Right atrium auricular region (tissue), 2 donors: ENCODE results near the gene COL12A1. TPM values are rescaled to one million over a fixed set of nuclear protein-coding genes. Genes with fewer than 3 reads are reported as not detected.

Experiments used
- DNase-seq: peaks from one replicate; pipeline ENCODE4 v3.0.0-alpha.2; 2019; ENCODE audit warnings: low spot score
- H3K27ac ChIP-seq, 2 donors: fragments of 200-600 bp; sonication (generic); 1 replicate in 1 of 2; 2 replicates in 1 of 2; pipeline ENCODE4 v1.5.1; 2016 to 2019
- H3K27me3 ChIP-seq, 2 donors: fragments of 200-600 bp; sonication (generic); one replicate each; pipeline versions ENCODE4 v1.5.1 to v1.6.0; 2017 to 2019
- H3K36me3 ChIP-seq: fragments of 200-600 bp; sonication (generic); one replicate; pipeline ENCODE4 v1.5.1; 2016
- H3K4me1 ChIP-seq, 2 donors: fragments of 200-600 bp; sonication (generic); one replicate each; pipeline versions ENCODE4 v1.5.1 to v1.6.0; 2017 to 2019
- H3K4me3 ChIP-seq, 2 donors: fragments of 200-600 bp; sonication (generic); 1 replicate in 1 of 2; 2 replicates in 1 of 2; pipeline ENCODE4 v1.5.1; 2017 to 2019; ENCODE audit warnings: mild to moderate bottlenecking in 1 of 2, moderate library complexity in 1 of 2
- H3K9me3 ChIP-seq, 2 donors: fragments of 200-600 bp; sonication (generic); one replicate each; pipeline ENCODE4 v1.5.1; 2019
- total RNA-seq, 2 donors: library from RNA; depleted of rRNA; stranded (reverse); fragments of >200 nt; gene quantifications; one replicate each; pipeline ENCODE4 v1.1.0, GENCODE V29; 2016
- TF ChIP-seq, protein P1 (sequence below), 2 donors: fragments of 200-600 bp; sonication (generic); IDR thresholded peaks; one replicate each; pipeline ENCODE4 v1.5.1; 2019; ENCODE audit warnings: antibody characterized with exemption in 2 of 2

Gene COL12A1
- total RNA-seq, 2 donors from 2014 or later: 28.6 to 29.7 TPM

DNA sequence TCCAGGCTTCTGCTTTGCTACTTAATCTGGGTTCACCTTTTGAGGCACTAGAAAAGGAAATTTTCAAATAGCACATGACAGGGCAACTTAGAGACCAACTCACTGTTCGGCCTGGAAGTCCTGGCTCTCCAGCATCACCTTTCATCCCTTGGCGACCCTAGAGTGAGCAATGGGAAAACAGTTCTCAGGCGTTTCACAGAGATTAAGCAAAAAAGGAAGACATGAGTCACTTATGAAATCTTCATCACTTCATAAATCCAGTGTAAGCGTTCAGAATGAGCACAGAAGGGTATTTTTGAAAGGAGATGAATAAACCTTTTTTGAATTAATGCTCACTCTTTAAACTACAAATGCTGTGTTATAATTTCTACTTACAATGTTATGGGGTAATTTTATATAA lies 104.0 kb downstream of the COL12A1 start:
- H3K27me3 ChIP-seq: no peaks in the 10 kb centered on the region
- no peak for DNase-seq
- peaks cover 0 to 12% of the 10 kb centered on the region in 2 donors for H3K4me1 ChIP-seq
- H3K4me3 ChIP-seq: no peak overlapping the region
- no peak overlapping the region for H3K27ac ChIP-seq
- TF ChIP-seq, protein P1, sequence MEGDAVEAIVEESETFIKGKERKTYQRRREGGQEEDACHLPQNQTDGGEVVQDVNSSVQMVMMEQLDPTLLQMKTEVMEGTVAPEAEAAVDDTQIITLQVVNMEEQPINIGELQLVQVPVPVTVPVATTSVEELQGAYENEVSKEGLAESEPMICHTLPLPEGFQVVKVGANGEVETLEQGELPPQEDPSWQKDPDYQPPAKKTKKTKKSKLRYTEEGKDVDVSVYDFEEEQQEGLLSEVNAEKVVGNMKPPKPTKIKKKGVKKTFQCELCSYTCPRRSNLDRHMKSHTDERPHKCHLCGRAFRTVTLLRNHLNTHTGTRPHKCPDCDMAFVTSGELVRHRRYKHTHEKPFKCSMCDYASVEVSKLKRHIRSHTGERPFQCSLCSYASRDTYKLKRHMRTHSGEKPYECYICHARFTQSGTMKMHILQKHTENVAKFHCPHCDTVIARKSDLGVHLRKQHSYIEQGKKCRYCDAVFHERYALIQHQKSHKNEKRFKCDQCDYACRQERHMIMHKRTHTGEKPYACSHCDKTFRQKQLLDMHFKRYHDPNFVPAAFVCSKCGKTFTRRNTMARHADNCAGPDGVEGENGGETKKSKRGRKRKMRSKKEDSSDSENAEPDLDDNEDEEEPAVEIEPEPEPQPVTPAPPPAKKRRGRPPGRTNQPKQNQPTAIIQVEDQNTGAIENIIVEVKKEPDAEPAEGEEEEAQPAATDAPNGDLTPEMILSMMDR (IDR thresholded peaks at IDR 0.05): no peak
- no peaks in the 10 kb centered on the region for H3K9me3 ChIP-seq
- H3K36me3 ChIP-seq: no peaks in the 10 kb centered on the region

GRCh38 chr6:75098709-75099108 lies 107.1 kb downstream of the COL12A1 start:
- H3K9me3 ChIP-seq: no peaks in the 10 kb centered on the region
- H3K4me1 ChIP-seq: peaks cover 0 to 12% of the 10 kb centered on the region in 2 donors
- H3K36me3 ChIP-seq: no peaks in the 10 kb centered on the region
- H3K27me3 ChIP-seq: no peaks in the 10 kb centered on the region
- no peak overlapping the region for H3K4me3 ChIP-seq
- TF ChIP-seq, protein P1 (IDR thresholded peaks at IDR 0.05): no peak
- peak; percentile 78 for DNase-seq
- H3K27ac ChIP-seq: peak overlapping the region; percentile 27 to 28

DNA sequence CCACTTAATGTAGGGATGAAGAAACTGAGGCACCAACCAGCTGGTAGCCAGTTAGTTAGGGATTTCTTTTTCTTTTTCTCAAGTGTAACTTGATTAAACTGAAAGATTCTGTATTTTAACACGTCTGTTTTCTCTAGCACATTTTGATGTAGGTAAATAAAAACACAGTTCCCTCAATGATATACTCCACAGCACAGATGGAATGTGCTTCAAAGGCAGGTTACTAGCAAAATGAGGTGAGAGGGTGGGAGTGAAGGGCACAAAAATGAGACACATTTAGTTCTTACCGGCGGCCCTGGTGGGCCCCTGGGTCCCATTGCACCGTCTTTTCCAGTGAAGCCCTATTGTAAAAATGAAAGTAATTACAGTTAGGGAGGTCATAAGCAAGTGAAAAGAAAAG lies 108.9 kb downstream of the COL12A1 start:
- Histone ChIP-seq H3K27me3 (no peaks in the 10 kb centered on the region), H3K36me3 (no peaks in the 10 kb centered on the region), H3K27ac (no peak overlapping the region), H3K4me3 (no peak overlapping the region), H3K9me3 (no peaks in the 10 kb centered on the region), H3K4me1 (peaks cover 0 to 12% of the 10 kb centered on the region in 2 donors)
- no peak for DNase-seq
- TF ChIP-seq, protein P1 (IDR thresholded peaks at IDR 0.05): no peak

- peaks cover 0 to 10% of the 10 kb centered on the region in 2 donors for H3K4me1 ChIP-seq
- no peak for DNase-seq
- no peaks in the 10 kb centered on the region for H3K36me3 ChIP-seq
- H3K4me3 ChIP-seq: no peak overlapping the region
- no peak overlapping the region for H3K27ac ChIP-seq
- H3K27me3 ChIP-seq: no peaks in the 10 kb centered on the region
- H3K9me3 ChIP-seq: no peaks in the 10 kb centered on the region
- TF ChIP-seq, protein P1 (IDR thresholded peaks at IDR 0.05): no peak
These were observed 111.1 kb downstream of the COL12A1 start for GRCh38 chr6:75094614-75095200.

DNA sequence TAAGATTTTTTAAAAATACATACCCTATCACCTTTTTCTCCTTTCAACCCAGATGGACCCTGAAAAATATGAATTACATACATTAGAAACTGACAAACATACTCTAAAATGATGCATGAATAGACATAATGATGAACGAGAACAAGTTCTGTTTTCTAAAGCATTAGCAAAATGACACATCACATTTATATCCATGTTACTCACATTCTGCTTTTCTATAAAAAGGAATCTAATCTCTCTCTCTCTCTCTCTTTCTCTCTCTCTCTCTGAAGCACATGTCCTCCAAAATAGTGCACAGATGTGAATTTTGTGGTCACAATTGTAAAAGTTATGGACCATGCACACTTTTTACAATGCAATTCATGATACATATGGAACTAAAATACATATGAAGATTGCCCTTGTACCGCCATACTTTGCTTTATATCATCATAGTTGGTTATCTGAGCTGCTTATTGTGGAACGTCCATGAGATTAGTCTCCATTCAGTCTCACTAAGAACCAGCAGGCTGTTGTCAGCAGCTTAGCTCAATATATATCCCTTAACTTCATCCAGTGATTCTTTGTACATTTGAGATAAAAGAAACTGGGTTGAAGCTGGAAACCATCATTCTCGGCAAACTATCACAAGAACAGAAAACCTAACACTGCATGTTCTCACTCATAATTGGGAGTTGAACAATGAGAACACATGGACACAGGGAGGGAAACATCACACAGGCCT lies 114.2 kb downstream of the COL12A1 start:
- Histone ChIP-seq H3K4me3 (no peak overlapping the region), H3K27me3 (no peaks in the 10 kb centered on the region), H3K4me1 (no peaks in the 10 kb centered on the region), H3K27ac (no peak overlapping the region), H3K9me3 (no peaks in the 10 kb centered on the region), H3K36me3 (no peaks in the 10 kb centered on the region)
- no peak for DNase-seq
- TF ChIP-seq, protein P1 (IDR thresholded peaks at IDR 0.05): no peak
